Measurements from ENCODE around the gene DAGLB.
"Not testable (repeated sequence)": the region's sequence is repeated elsewhere in the genome, so short reads cannot be mapped to it uniquely, and the experiment has no call there.

Gene DAGLB

GRCh38 chr7:6423942-6424701 is 23.6 kb downstream of the DAGLB start:
- no peak for DNase-seq

- no peak for DNase-seq
These were observed 24.7 kb downstream of the DAGLB start for GRCh38 chr7:6422926-6423632.

- DNase-seq = no peak
These were observed 25.7 kb downstream of the DAGLB start for GRCh38 chr7:6422095-6422494.

GRCh38 chr7:6420680-6421079 is 27.1 kb downstream of the DAGLB start:
- DNase-seq = peak; percentile 70

GRCh38 chr7:6419310-6419773 is 28.4 kb downstream of the DAGLB start:
- DNase-seq = no peak

- DNase-seq = no peak
These were observed 30.3 kb downstream of the DAGLB start for GRCh38 chr7:6417408-6417807.

- no peak for DNase-seq
These were observed 31.1 kb downstream of the DAGLB start for GRCh38 chr7:6416516-6417145.

- no peak for DNase-seq
These were observed 34.1 kb downstream of the DAGLB start for GRCh38 chr7:6413637-6414036.

GRCh38 chr7:6409944-6410693 is 37.6 kb downstream of the DAGLB start:
- no peak for DNase-seq

GRCh38 chr7:6409091-6409490 is 38.7 kb downstream of the DAGLB start:
- DNase-seq = no peak

- DNase-seq = no peak
These were observed 40.3 kb downstream of the DAGLB start for GRCh38 chr7:6407434-6407833.

GRCh38 chr7:6406121-6406520 is 41.6 kb downstream of the DAGLB start:
- DNase-seq = no peak

GRCh38 chr7:6403907-6404306 is 43.8 kb downstream of the DAGLB start:
- no peak for DNase-seq

GRCh38 chr7:6402741-6403140 is 45.0 kb downstream of the DAGLB start:
- DNase-seq = no peak

- DNase-seq = no peak
These were observed 45.7 kb downstream of the DAGLB start for GRCh38 chr7:6402041-6402440.

- no peak for DNase-seq
These were observed 46.2 kb downstream of the DAGLB start for GRCh38 chr7:6401536-6401935.

GRCh38 chr7:6400243-6401105 is 47.3 kb downstream of the DAGLB start:
- not testable (repeated sequence) for DNase-seq

- DNase-seq = no peak
These were observed 48.4 kb downstream of the DAGLB start for GRCh38 chr7:6399351-6399750.

GRCh38 chr7:6398943-6399342 is 48.8 kb downstream of the DAGLB start:
- DNase-seq = no peak

GRCh38 chr7:6397759-6398495 is 49.8 kb downstream of the DAGLB start:
- not testable (repeated sequence) for DNase-seq

GRCh38 chr7:6395898-6396595 is 51.7 kb downstream of the DAGLB start:
- DNase-seq = no peak

All from NCI-H1694 (cell line).